Fibroblast of villous mesenchyme (primary cell): ENCODE measurements around the gene ATP8A1. TPM values are rescaled to one million over a fixed set of nuclear protein-coding genes. Genes with fewer than 3 reads are reported as not detected.

Source experiments
- DNase-seq: peaks from one replicate; pipeline ENCODE4 v3.0.0-alpha.2; 2010; ENCODE audit warnings: low read depth
- H3K4me3 ChIP-seq: 2 replicates; pipeline ENCODE4 v1.5.1; 2011; ENCODE audit warnings: low read depth, mild to moderate bottlenecking, low read length
- total RNA-seq: library from RNA; depleted of rRNA; stranded (reverse); fragments of >200 nt; gene quantifications from 2 replicates; pipeline ENCODE4 v1.2.3, GENCODE V29; 2012
- TF ChIP-seq, protein P1 (sequence below): IDR thresholded peaks from 2 replicates; pipeline ENCODE4 v1.5.1; 2012; ENCODE audit warnings: low read depth, mild to moderate bottlenecking, low read length; ENCODE audit not compliant: insufficient read depth

Gene ATP8A1
- total RNA-seq, 1 donor, result 0.86 TPM

DNA sequence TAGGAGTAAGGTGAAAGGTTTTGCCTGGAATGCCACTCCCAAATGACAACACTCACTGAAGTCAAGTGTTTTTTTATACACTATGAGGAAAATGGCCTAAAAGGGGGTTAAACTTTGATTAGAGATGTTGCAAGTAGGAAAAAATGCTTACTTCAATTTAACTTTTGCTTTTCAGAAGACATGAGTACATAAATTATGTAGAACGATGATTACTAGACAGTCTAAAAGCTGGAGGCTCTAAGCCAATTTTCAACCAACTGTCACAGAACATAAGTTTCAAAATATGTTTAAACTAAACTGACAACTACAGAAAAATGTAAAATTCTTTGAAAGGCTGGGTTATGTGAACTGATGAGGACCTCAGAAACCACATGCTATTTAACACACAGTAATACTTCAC, 176.2 kb downstream of the ATP8A1 start:
- no peak overlapping the region for H3K4me3 ChIP-seq
- DNase-seq, result no peak
- TF ChIP-seq, protein P1, sequence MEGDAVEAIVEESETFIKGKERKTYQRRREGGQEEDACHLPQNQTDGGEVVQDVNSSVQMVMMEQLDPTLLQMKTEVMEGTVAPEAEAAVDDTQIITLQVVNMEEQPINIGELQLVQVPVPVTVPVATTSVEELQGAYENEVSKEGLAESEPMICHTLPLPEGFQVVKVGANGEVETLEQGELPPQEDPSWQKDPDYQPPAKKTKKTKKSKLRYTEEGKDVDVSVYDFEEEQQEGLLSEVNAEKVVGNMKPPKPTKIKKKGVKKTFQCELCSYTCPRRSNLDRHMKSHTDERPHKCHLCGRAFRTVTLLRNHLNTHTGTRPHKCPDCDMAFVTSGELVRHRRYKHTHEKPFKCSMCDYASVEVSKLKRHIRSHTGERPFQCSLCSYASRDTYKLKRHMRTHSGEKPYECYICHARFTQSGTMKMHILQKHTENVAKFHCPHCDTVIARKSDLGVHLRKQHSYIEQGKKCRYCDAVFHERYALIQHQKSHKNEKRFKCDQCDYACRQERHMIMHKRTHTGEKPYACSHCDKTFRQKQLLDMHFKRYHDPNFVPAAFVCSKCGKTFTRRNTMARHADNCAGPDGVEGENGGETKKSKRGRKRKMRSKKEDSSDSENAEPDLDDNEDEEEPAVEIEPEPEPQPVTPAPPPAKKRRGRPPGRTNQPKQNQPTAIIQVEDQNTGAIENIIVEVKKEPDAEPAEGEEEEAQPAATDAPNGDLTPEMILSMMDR, result no peak

DNA sequence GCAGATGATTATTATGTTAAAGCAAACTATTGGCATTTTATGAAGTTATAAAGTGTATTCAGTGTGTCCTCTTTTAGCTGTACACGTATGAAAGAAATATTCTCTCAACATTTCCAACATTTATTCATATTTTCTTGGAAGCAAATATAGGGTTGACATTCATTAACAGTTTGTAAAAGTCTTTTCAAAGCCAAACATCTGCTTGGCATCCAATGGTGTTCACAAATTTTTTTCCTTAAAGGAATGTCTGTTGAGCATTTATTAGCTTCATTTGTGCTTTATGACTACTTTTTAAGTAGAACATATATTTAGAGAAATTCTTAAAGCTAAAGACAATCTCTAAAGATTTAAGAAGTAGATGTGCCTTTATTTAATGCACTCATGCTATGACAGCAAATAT, 176.6 kb downstream of the ATP8A1 start:
- no peak overlapping the region for H3K4me3 ChIP-seq
- TF ChIP-seq, protein P1, result no peak
- no peak for DNase-seq

DNA sequence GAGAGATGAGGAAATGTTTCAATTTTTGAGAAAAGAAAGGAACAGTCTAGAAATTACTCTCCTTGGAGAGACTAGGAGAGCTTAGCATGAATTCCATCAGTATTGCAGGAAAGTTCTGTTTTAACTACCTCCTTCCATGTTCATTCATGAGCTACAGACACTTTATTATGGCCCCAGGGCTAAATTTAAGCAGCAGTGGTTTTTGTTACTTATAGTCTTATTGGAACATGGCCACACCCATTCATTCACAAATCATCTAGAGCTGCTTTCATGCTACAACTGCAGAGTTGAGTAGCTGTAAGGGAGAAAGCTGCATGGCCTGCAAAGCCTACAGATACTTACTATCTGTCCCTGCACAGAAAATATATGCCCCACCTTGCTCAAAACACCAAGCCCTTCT, 178.0 kb downstream of the ATP8A1 start:
- TF ChIP-seq, protein P1, result no peak
- no peak overlapping the region for H3K4me3 ChIP-seq
- no peak for DNase-seq

DNA sequence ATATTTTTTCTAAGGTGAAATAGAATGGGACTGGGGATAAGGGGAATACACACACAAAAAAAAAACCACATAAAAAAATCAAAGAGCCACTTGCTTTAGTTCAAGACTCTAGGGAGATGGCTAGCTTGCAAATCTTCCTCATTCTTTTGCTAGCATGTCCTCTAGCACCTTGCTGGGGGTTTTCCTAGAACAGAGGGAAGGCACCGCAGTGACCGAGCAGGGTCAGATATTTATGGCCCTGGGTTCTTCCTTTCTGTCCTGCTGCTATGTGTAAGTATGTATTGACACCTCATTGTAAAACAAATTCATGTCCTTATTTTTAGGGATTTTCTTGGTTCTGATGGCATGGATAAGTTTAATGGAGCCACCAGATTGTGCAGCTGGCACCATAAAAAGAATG, 178.4 kb downstream of the ATP8A1 start:
- TF ChIP-seq, protein P1, result no peak
- no peak for DNase-seq
- H3K4me3 ChIP-seq, result no peak overlapping the region

DNA sequence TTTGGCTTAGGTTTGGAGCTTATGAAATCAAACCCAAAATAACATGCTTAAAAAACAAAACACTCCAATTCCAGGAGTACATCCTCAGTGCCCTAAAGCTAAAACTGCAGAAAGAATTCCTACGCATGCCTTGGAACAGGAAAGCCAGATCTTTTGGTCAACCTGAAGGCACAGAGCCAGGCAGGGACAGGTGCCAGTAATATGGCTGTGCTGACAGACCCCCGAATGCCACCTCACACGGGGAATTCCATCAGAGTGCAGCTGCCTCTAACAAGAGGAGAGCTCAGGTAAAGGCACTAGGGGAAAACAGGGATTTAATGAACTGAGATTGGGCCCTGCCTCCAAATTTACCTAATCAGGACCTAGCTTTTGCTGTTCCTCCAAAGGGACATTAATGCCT, 182.5 kb downstream of the ATP8A1 start:
- DNase-seq, result no peak
- no peak overlapping the region for H3K4me3 ChIP-seq
- TF ChIP-seq, protein P1, result no peak

DNA sequence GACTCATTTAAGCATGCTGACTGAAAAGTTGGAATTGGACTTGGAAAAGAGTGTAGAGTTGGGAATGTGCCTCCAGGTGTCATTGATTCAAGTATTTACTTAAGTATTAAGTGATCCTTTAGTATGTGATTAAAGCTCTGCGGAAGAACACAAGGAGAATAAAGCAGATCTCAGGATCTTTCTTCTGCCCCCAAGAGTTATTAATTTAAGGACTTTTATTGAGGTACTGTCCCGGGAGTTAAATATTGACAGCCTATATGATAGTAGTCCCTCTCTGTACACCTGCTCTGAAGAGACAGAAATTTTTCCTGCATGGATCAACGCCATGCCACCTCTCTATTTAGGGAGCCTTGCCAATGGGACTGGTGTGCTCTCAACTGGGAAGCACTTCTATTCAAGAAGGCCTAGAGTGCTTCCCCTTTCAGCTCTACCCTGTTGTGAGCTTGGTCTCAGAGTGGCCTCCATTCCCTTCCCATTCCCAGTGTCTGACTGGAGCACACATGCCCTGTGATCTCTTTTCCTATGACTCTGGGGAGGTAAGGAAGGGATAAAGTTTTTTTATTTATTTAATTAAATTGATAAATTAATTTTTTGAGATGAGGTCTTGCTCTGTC, 183.7 kb downstream of the ATP8A1 start:
- TF ChIP-seq, protein P1, result no peak
- no peak for DNase-seq
- H3K4me3 ChIP-seq, result no peak overlapping the region

DNA sequence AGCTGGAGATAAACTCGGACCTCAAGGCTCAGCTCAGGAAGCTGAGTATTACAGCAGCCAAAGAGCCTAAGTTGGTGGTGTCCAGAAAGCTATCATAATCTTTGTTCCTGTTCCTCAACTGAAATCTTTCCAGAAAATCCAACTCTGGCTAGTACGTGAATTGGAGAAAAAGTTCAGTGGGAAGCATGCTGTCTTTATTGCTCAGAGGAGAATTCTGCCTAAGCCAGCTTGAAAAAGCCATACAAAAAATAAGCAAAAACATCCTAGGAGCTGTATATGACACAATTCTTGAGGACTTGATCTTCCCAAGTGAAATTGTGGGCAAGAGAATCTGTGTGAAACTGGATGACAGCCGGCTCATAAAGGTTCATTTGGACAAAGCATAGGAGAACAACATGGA, 185.0 kb downstream of the ATP8A1 start:
- H3K4me3 ChIP-seq, result no peak overlapping the region
- no peak for DNase-seq
- TF ChIP-seq, protein P1, result no peak
